ENCODE data around the gene SLC39A11.

SLC39A11 gene

GRCh38 chr17:72745241-72745640 is 347.2 kb downstream of the SLC39A11 start:
- in situ Hi-C loops (cut with MboI; ENCODE audit: low pct_unique_long_range_greater_than_20kb, low sequenced_read_pairs, unreplicated experiment): loop anchor here (25.0 kb wide), 1 partner anchor 442 kb away; the partner anchor contains the start of gene COG1
- DNase-seq (ENCODE audit: low spot score): no peak
- no peak for TF ChIP-seq CTCF (IDR thresholded peaks at IDR 0.05; ENCODE audit: extremely low read depth, insufficient read depth, missing control alignments)

- TF ChIP-seq CTCF (IDR thresholded peaks at IDR 0.05; ENCODE audit: extremely low read depth, insufficient read depth, missing control alignments): no peak
- in situ Hi-C loops (cut with MboI; ENCODE audit: low pct_unique_long_range_greater_than_20kb, low sequenced_read_pairs, unreplicated experiment): loop anchor here (25.0 kb wide), 1 partner anchor 444 kb away; the partner anchor contains the start of gene COG1
- no peak for DNase-seq (ENCODE audit: low spot score)
Measured at GRCh38 chr17:72743037-72743467, 349.4 kb downstream of the SLC39A11 start.

GRCh38 chr17:72737151-72737690 is 355.3 kb downstream of the SLC39A11 start:
- in situ Hi-C loops (cut with MboI; ENCODE audit: low pct_unique_long_range_greater_than_20kb, low sequenced_read_pairs, unreplicated experiment): loop anchor here (10.0 to 25.0 kb wide), 2 partner anchors 238 to 450 kb away; partner anchors contain the start of gene COG1
- no peak for DNase-seq (ENCODE audit: low spot score)
- no peak for TF ChIP-seq CTCF (IDR thresholded peaks at IDR 0.05; ENCODE audit: extremely low read depth, insufficient read depth, missing control alignments)

DNA sequence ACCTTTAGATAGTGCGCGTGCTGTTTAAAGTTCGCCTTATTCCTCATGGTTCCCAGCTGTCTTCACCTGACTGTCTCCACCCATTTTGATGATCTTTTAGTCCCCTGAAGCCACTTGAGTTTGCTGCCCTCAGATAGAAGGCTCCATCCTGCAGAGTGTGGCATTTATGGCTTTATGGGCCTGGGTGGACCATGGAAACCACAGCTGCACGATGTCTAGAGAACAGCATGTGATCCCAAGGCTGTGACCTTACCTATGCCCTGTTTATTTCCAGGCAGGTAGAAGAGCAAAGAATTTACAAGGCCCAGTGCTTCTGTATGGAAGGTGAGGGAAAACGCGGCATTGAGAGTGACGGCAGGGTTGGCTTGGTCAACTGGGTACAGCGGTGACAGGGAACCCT is 356.9 kb downstream of the SLC39A11 start:
- DNase-seq (ENCODE audit: low spot score): no peak
- in situ Hi-C loops (cut with MboI; ENCODE audit: low pct_unique_long_range_greater_than_20kb, low sequenced_read_pairs, unreplicated experiment): loop anchor here (10.0 to 25.0 kb wide), 2 partner anchors 239 to 452 kb away; partner anchors contain the start of gene COG1
- TF ChIP-seq CTCF (IDR thresholded peaks at IDR 0.05; ENCODE audit: extremely low read depth, insufficient read depth, missing control alignments): no peak

DNA sequence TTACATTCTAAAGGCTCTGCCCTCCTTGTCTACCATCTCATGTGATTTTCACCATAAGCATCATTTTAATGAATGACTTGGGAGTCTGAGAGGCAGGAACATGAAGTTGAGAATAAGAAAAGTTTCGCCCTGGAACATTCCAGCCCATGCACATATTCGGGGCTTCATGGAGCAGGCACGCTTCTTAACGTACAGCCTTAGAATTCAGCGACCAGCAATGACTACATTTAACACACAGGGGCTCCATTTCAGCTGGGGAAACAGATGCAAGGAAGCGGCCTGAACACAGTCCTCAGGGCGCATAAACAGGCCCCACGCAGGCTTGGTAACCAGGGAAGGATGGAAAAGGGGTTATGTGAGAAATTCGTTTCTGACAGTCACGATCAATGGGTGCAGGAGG is 357.4 kb downstream of the SLC39A11 start:
- in situ Hi-C loops (cut with MboI; ENCODE audit: low pct_unique_long_range_greater_than_20kb, low sequenced_read_pairs, unreplicated experiment): loop anchor here (10.0 to 25.0 kb wide), 2 partner anchors 240 to 452 kb away; partner anchors contain the start of gene COG1
- no peak for TF ChIP-seq CTCF (IDR thresholded peaks at IDR 0.05; ENCODE audit: extremely low read depth, insufficient read depth, missing control alignments)
- no peak for DNase-seq (ENCODE audit: low spot score)

GRCh38 chr17:72734613-72735012 is 357.9 kb downstream of the SLC39A11 start:
- no peak for DNase-seq (ENCODE audit: low spot score)
- in situ Hi-C loops (cut with MboI; ENCODE audit: low pct_unique_long_range_greater_than_20kb, low sequenced_read_pairs, unreplicated experiment): loop anchor here (10.0 to 25.0 kb wide), 2 partner anchors 240 to 453 kb away; partner anchors contain the start of gene COG1
- no peak for TF ChIP-seq CTCF (IDR thresholded peaks at IDR 0.05; ENCODE audit: extremely low read depth, insufficient read depth, missing control alignments)
